Measurements from ENCODE around the gene ZNF296. TPM values are rescaled to one million over a fixed set of nuclear protein-coding genes. Genes with fewer than 3 reads are reported as not detected.

The ZNF296 gene
- total and polyA plus RNA-seq, 2 of the 13 experiments (the other 11 are each of a cell fraction or from before 2014, with no cell fraction given) = 0.26 to 0.62 TPM

- TF ChIP-seq PCBP2 (optimal IDR thresholded peaks at IDR 0.05; ENCODE audit: low read depth, low read length, poor library complexity, severe bottlenecking) = no peak
- no peak for TF ChIP-seq HMGXB3 (CRISPR knock-in tag; IDR thresholded peaks at IDR 0.05; ENCODE audit: borderline replicate concordance)
- TF ChIP-seq MEIS2 (CRISPR knock-in tag; IDR thresholded peaks at IDR 0.05) = peak; percentile 90; the same call in 1 of the 2 replicates
- no peak; the same call in 1 of the 2 replicates for TF ChIP-seq TFAP4 (IDR thresholded peaks at IDR 0.05; ENCODE audit: borderline replicate concordance, low read depth)
- TF ChIP-seq, protein P1, sequence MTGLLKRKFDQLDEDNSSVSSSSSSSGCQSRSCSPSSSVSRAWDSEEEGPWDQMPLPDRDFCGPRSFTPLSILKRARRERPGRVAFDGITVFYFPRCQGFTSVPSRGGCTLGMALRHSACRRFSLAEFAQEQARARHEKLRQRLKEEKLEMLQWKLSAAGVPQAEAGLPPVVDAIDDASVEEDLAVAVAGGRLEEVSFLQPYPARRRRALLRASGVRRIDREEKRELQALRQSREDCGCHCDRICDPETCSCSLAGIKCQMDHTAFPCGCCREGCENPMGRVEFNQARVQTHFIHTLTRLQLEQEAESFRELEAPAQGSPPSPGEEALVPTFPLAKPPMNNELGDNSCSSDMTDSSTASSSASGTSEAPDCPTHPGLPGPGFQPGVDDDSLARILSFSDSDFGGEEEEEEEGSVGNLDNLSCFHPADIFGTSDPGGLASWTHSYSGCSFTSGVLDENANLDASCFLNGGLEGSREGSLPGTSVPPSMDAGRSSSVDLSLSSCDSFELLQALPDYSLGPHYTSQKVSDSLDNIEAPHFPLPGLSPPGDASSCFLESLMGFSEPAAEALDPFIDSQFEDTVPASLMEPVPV (CRISPR knock-in tag; IDR thresholded peaks at IDR 0.05) = peak; percentile 83
- TF ChIP-seq, protein P2, sequence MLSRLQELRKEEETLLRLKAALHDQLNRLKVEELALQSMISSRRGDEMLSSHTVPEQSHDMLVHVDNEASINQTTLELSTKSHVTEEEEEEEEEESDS (CRISPR knock-in tag; IDR thresholded peaks at IDR 0.05; ENCODE audit: borderline replicate concordance) = no peak; the same call in 1 of the 2 replicates
- TF ChIP-seq AHR (CRISPR knock-in tag; IDR thresholded peaks at IDR 0.05) = peak; percentile 94
- no peak for TF ChIP-seq DNMT3B (CRISPR knock-in tag; conservative IDR thresholded peaks at IDR 0.05)
- no peak for TF ChIP-seq PLRG1 (conservative IDR thresholded peaks at IDR 0.05)
- no peak for TF ChIP-seq BCLAF1 (IDR thresholded peaks at IDR 0.05)
- TF ChIP-seq, protein P3, sequence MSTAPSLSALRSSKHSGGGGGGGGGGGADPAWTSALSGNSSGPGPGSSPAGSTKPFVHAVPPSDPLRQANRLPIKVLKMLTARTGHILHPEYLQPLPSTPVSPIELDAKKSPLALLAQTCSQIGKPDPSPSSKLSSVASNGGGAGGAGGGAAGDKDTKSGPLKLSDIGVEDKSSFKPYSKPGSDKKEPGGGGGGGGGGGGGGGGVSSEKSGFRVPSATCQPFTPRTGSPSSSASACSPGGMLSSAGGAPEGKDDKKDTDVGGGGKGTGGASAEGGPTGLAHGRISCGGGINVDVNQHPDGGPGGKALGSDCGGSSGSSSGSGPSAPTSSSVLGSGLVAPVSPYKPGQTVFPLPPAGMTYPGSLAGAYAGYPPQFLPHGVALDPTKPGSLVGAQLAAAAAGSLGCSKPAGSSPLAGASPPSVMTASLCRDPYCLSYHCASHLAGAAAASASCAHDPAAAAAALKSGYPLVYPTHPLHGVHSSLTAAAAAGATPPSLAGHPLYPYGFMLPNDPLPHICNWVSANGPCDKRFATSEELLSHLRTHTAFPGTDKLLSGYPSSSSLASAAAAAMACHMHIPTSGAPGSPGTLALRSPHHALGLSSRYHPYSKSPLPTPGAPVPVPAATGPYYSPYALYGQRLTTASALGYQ (CRISPR knock-in tag; IDR thresholded peaks at IDR 0.05) = peak; percentile 83
- TF ChIP-seq FOXA1 (IDR thresholded peaks at IDR 0.05) = no peak
- no peak; the same call in 1 of the 2 replicates for TF ChIP-seq FOXA1 (CRISPR knock-in tag; IDR thresholded peaks at IDR 0.05)
- no peak for TF ChIP-seq KLF13 (CRISPR knock-in tag; IDR thresholded peaks at IDR 0.05)
- peak; percentile 72; the same call in 1 of the 2 replicates for TF ChIP-seq ADNP (CRISPR knock-in tag; IDR thresholded peaks at IDR 0.05)
- no peak for TF ChIP-seq NR1H2 (CRISPR knock-in tag; IDR thresholded peaks at IDR 0.05; ENCODE audit: borderline replicate concordance, low read depth)
Measured at GRCh38 chr19:45079063-45079910, 3.0 kb upstream of the ZNF296 start, which contains the start of gene GEMIN7 (continued).
